GM12878 (cell line): ENCODE results near the gene RAB25.

Source experiments
- CHD2 ChIP-seq: IDR thresholded peaks from 2 replicates; pipeline ENCODE4 v1.6.1; 2011; ENCODE audit warnings: low read depth, low read length, improper control_type of control experiment, borderline replicate concordance
- CTCF ChIP-seq, 3 experiments: IDR thresholded peaks in 2 of 3; conservative IDR thresholded peaks in 1 of 3; 2 replicates each; pipeline ENCODE4 v1.5.1; 2011; ENCODE audit warnings: low read depth in 3 of 3, low read length in 3 of 3, mild to moderate bottlenecking in 3 of 3, control low read depth in 2 of 3, moderate library complexity in 2 of 3, inconsistent platforms in 1 of 3, mixed read lengths in 1 of 3; ENCODE audit not compliant: control insufficient read depth in 2 of 3, insufficient read depth in 1 of 3; ENCODE audit errors: extremely low read depth in 1 of 3
- ESRRA ChIP-seq: IDR thresholded peaks from 2 replicates; pipeline ENCODE4 v1.6.1; 2012; ENCODE audit warnings: mild to moderate bottlenecking, low read length, improper control_type of control experiment
- EZH2 ChIP-seq: IDR thresholded peaks from 2 replicates; pipeline ENCODE4 v1.6.1; 2012; ENCODE audit warnings: low read depth, mild to moderate bottlenecking, control low read depth, inconsistent platforms, low read length, borderline replicate concordance; ENCODE audit not compliant: control insufficient read depth
- MTA2 ChIP-seq: fragments of 450-650 bp; IDR thresholded peaks from 2 replicates; pipeline ENCODE4 v1.6.1; 2016; ENCODE audit warnings: low read depth, mild to moderate bottlenecking, moderate library complexity
- MYB ChIP-seq: fragments of 150-350 bp; IDR thresholded peaks from 2 replicates; pipeline ENCODE4 v1.6.1; 2014; ENCODE audit warnings: mild to moderate bottlenecking, low read depth, low read length, borderline replicate concordance
- POLR2A ChIP-seq: IDR thresholded peaks from 2 replicates; pipeline ENCODE4 v1.6.1; 2011; ENCODE audit warnings: low read depth, mild to moderate bottlenecking, low read length
- POU2F2 ChIP-seq: IDR thresholded peaks from 3 replicates; pipeline ENCODE4 v1.6.1; 2011; ENCODE audit warnings: low read depth, mild to moderate bottlenecking, low read length, borderline replicate concordance
- RAD21 ChIP-seq: IDR thresholded peaks from 2 replicates; pipeline ENCODE4 v1.6.1; 2011; ENCODE audit warnings: mild to moderate bottlenecking, low read depth, low read length, moderate library complexity; ENCODE audit not compliant: insufficient read depth
- RCOR1 ChIP-seq: conservative IDR thresholded peaks from 2 replicates; pipeline ENCODE4 v1.6.1; 2012; ENCODE audit warnings: low read depth, low read length, improper control_type of control experiment
- SPI1 ChIP-seq: IDR thresholded peaks from 2 replicates; pipeline ENCODE4 v1.6.1; 2011; ENCODE audit warnings: low read depth, mild to moderate bottlenecking, low read length, moderate library complexity, borderline replicate concordance; ENCODE audit not compliant: insufficient read depth
- ZBTB40 ChIP-seq: fragments of 450-650 bp; IDR thresholded peaks from 2 replicates; pipeline ENCODE4 v1.6.1; 2016; ENCODE audit warnings: mild to moderate bottlenecking, moderate library complexity, borderline replicate concordance
- TF ChIP-seq, protein P1 (sequence below): fragments of 450-650 bp; IDR thresholded peaks from 2 replicates; pipeline ENCODE4 v1.6.1; 2017; ENCODE audit warnings: mild to moderate bottlenecking, moderate library complexity

GRCh38 chr1:156033011-156033410 is 27.9 kb upstream of the RAB25 start:
- TF ChIP-seq CHD2 (no peak), POLR2A (no peak), CTCF (IDR thresholded peaks at IDR 0.05 in 2 of 3, conservative IDR thresholded peaks at IDR 0.05 in 1 of 3; ENCODE audit: control insufficient read depth in 2 of 3, extremely low read depth in 1 of 3, insufficient read depth in 1 of 3, low read depth in 3 of 3, low read length in 3 of 3) (no peak), POU2F2 (no peak), ZBTB40 (no peak), RCOR1 (no peak), MYB (no peak), EZH2 (no peak), MTA2 (no peak), RAD21 (no peak), ESRRA (no peak), SPI1 (no peak)
- TF ChIP-seq, protein P1, sequence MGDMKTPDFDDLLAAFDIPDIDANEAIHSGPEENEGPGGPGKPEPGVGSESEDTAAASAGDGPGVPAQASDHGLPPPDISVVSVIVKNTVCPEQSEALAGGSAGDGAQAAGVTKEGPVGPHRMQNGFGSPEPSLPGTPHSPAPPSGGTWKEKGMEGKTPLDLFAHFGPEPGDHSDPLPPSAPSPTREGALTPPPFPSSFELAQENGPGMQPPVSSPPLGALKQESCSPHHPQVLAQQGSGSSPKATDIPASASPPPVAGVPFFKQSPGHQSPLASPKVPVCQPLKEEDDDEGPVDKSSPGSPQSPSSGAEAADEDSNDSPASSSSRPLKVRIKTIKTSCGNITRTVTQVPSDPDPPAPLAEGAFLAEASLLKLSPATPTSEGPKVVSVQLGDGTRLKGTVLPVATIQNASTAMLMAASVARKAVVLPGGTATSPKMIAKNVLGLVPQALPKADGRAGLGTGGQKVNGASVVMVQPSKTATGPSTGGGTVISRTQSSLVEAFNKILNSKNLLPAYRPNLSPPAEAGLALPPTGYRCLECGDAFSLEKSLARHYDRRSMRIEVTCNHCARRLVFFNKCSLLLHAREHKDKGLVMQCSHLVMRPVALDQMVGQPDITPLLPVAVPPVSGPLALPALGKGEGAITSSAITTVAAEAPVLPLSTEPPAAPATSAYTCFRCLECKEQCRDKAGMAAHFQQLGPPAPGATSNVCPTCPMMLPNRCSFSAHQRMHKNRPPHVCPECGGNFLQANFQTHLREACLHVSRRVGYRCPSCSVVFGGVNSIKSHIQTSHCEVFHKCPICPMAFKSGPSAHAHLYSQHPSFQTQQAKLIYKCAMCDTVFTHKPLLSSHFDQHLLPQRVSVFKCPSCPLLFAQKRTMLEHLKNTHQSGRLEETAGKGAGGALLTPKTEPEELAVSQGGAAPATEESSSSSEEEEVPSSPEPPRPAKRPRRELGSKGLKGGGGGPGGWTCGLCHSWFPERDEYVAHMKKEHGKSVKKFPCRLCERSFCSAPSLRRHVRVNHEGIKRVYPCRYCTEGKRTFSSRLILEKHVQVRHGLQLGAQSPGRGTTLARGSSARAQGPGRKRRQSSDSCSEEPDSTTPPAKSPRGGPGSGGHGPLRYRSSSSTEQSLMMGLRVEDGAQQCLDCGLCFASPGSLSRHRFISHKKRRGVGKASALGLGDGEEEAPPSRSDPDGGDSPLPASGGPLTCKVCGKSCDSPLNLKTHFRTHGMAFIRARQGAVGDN: no peak
